ENCODE results near the gene ZNF200. TPM values are rescaled to one million over a fixed set of nuclear protein-coding genes. Genes with fewer than 3 reads are reported as not detected.
"Not testable (repeated sequence)": the region's sequence is repeated elsewhere in the genome, so short reads cannot be mapped to it uniquely, and the experiment has no call there.

ZNF200 gene
- total and polyA plus RNA-seq, 7 donors: 1.3 to 5.8 (median 3.4) TPM

DNA sequence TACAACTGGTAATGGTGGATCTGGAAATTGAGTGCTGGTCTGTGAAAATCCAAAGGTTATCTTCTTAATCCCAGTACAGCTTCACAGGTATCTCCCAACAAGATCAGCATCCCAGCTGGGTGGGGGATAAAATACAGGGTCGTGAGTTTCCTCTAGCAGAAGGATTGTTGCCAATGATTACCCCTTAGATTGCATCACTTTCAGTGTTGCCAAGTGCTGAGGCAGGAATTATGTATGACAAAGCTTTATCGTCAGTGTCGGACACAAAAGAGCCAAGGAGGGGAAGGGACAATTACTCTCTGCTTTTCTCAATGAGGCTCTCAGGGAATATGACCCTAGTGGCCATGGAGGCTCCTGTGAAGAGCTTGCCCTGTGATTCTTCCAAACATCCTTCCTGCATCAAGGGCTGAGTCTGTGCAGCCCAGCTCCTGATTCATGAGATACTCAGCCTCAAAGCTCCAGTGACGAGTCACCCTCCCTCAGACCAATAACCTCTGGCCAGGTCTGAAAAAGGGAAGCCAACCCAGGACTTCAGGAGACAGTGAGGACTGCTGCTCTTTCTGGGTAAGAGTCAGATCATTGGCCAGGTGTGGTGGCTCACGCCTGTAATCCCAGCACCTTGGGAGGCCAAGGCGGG is 31.9 kb downstream of the ZNF200 start:
- no peak overlapping the region for H3K4me3 ChIP-seq
- no peaks in the 10 kb centered on the region for H3K4me1 ChIP-seq
- H3K27ac ChIP-seq: no peak overlapping the region
- WGBS, 3 donors: 48 to 71% (median 58%) methylated on average over 6 of the region's 6 CpGs
- TF ChIP-seq CTCF (IDR thresholded peaks at IDR 0.05): no peak
- intact Hi-C loops (cut with DNase I): no loop called here
- no peaks in the 10 kb centered on the region for H3K36me3 ChIP-seq (ENCODE audit: insufficient read depth in 1 of 2, low read depth in 1 of 2)
- peaks cover 0 to 19% (median 13%) of the 10 kb centered on the region in 3 donors for H3K27me3 ChIP-seq (ENCODE audit: insufficient read depth in 3 of 3, low read length in 2 of 3)
- ATAC-seq (no peak), DNase-seq (no peak)
- peaks cover 16% of the 10 kb centered on the region for H3K9me3 ChIP-seq

DNA sequence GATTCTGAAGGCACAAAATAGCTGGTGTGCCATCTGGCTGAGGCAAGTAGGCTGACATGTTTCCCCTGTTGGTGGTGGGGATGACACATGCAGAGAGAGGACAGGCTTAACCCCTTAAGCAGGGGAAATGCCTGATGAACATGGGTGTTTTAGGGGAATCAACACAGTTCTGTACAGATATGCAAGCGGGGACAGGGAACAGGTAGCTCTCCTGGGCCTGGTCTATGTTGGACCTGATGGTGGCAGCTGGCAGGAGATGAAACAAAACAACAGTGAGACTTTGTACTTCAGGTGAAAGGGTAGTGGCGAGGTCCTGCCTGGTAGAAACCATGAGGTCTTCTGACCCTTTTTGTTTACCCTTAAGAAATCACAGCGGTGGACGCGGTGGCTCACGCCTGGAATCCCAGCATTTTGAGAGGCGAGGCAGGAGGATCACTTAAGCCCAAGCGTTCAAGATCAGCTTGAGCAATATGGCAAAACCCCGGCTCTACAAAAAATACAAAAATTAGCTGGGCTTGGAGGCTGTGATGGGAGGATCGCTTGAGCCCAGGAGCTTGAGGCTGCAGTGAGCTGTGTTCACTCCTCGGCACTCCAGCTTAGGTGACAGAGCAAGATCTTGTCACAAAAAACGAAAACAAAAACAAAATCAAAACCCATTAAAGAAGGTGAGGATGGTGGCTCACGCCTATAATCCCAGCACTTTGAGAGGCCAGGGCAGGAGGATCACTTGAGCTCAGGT is 36.5 kb downstream of the ZNF200 start:
- no peak for TF ChIP-seq CTCF (IDR thresholded peaks at IDR 0.05)
- Histone ChIP-seq H3K27ac (no peak overlapping the region), H3K4me3 (no peak overlapping the region), H3K36me3 (ENCODE audit: insufficient read depth in 1 of 2, low read depth in 1 of 2) (no peaks in the 10 kb centered on the region), H3K27me3 (ENCODE audit: insufficient read depth in 3 of 3, low read length in 2 of 3) (peaks cover 0 to 50% (median 20%) of the 10 kb centered on the region in 3 donors), H3K9me3 (no peaks in the 10 kb centered on the region), H3K4me1 (no peaks in the 10 kb centered on the region)
- intact Hi-C loops (cut with DNase I): no loop called here
- DNase-seq: no peak
- no peak for ATAC-seq
- WGBS, 3 donors: 66 to 79% (median 71%) methylated on average over 13 of the region's 13 CpGs

GRCh38 chr16:3197694-3198333 is 37.1 kb downstream of the ZNF200 start:
- H3K9me3 ChIP-seq; DNase-seq; intact Hi-C loops (cut with DNase I); H3K4me3 ChIP-seq; H3K4me1 ChIP-seq; H3K27ac ChIP-seq; ATAC-seq; H3K36me3 ChIP-seq (ENCODE audit: insufficient read depth in 1 of 2, low read depth in 1 of 2): not testable (repeated sequence)
- 37 to 42% (median 37%) methylated on average over 3 of the region's 3 CpGs for WGBS, 3 donors
- H3K27me3 ChIP-seq (ENCODE audit: insufficient read depth in 3 of 3, low read length in 2 of 3): peaks cover 0 to 57% (median 22%) of the 10 kb centered on the region in 3 donors

GRCh38 chr16:3195975-3196374 is 39.0 kb downstream of the ZNF200 start:
- Histone ChIP-seq H3K36me3 (ENCODE audit: insufficient read depth in 1 of 2, low read depth in 1 of 2) (no peaks in the 10 kb centered on the region), H3K27me3 (ENCODE audit: insufficient read depth in 3 of 3, low read length in 2 of 3) (peaks cover 0 to 75% (median 32%) of the 10 kb centered on the region in 3 donors)
- no peak for DNase-seq

More at GRCh38 chr16:3195975-3196374, 39.0 kb downstream of the ZNF200 start:
- Histone ChIP-seq H3K27ac (no peak overlapping the region), H3K9me3 (no peaks in the 10 kb centered on the region), H3K4me3 (no peak overlapping the region), H3K4me1 (no peaks in the 10 kb centered on the region)
- intact Hi-C loops (cut with DNase I): no loop called here
- ATAC-seq: no peak
- 64 to 69% (median 65%) methylated on average over 10 of the region's 10 CpGs for WGBS, 3 donors
- no peak for TF ChIP-seq CTCF (IDR thresholded peaks at IDR 0.05)

Measured in psoas muscle (tissue), 8 donors.